PFSK-1 (cell line): ENCODE results near the gene GJB2.

ENCODE experiments used
- FOXP2 ChIP-seq: optimal IDR thresholded peaks from 2 replicates; pipeline ENCODE3; 2011; ENCODE audit warnings: borderline replicate concordance, control low read depth, inconsistent platforms; ENCODE audit not compliant: insufficient read depth; ENCODE audit errors: extremely low read length, extremely low read depth
- POLR2AphosphoS5 ChIP-seq: IDR thresholded peaks from 2 replicates; pipeline ENCODE4 v1.6.1; 2012; ENCODE audit warnings: low read depth, mild to moderate bottlenecking, control low read depth, low read length, moderate library complexity
- REST ChIP-seq, 2 experiments: IDR thresholded peaks; 2 replicates each; pipeline versions ENCODE4 v1.6.1 to v1.8.0; 2011 to 2012; ENCODE audit warnings: low read depth in 2 of 2, low read length in 2 of 2, control low read depth in 1 of 2, inconsistent platforms in 1 of 2, mild to moderate bottlenecking in 1 of 2, moderate library complexity in 1 of 2; ENCODE audit not compliant: insufficient read depth in 1 of 2
- SIN3A ChIP-seq: IDR thresholded peaks from 2 replicates; pipeline ENCODE4 v1.6.1; 2012; ENCODE audit warnings: mild to moderate bottlenecking, low read length, moderate library complexity, borderline replicate concordance; ENCODE audit not compliant: insufficient read depth
- TAF1 ChIP-seq: IDR thresholded peaks from 2 replicates; pipeline ENCODE4 v1.6.1; 2012; ENCODE audit warnings: low read length, control low read depth, borderline replicate concordance; ENCODE audit not compliant: insufficient read depth

Gene GJB2

GRCh38 chr13:20231839-20232555, 39.3 kb upstream of the GJB2 start, which contains the start of gene GJB6:
TSS of gene GJB6 (minus strand) at chr13:20232319. CDS start at chr13:20223480, 8,839 bp downstream.
- TF ChIP-seq POLR2AphosphoS5 (no peak), SIN3A (no peak), FOXP2 (no peak), REST (IDR thresholded peaks at IDR 0.05; ENCODE audit: insufficient read depth in 1 of 2, low read depth in 2 of 2, low read length in 2 of 2) (no peak), TAF1 (no peak)

DNA sequence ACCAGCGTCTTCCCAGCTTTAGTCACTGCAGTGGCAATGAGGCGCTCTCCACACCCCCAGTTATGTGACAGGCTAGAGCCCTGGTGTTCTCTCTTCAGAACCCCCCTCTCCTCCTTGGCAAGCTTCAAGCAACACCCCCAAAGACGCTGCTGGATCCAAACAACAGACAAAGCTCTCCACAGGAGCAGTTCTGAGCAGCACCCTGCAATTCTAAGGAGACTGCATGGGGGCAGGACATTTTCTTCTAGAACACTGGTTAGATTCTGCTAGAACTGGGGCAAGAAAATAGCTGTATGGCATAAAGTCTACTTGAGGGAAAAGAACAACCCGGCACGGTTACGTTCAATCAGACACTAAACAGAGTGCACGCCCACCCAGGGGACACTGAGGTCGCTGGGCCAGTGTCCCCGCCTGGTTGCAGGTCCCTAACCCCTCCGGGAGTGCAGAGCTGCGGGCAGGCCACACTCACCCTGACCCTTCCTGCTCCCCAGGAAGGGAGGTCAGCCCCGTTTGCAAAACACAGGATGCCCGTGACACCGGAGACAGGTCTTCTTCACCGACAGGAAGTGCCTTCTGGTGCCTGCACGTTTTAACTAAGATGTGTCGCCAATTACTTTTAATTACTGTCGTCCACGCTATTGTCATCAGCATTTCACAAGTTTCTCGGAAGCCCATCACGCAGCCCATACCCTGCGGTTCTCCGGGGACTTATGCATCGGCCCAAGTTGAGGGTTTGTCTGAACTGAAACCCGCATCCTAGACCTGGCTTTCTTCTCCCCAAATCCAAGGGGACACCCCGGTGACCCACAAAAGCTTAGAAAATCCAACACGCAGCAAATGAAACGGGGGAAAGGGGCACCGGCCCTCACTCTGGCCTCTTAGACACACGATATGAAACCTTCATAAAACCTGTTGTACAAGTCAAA, 38.4 kb upstream of the GJB2 start:
- no peak for TF ChIP-seq REST (IDR thresholded peaks at IDR 0.05; ENCODE audit: insufficient read depth in 1 of 2, low read depth in 2 of 2, low read length in 2 of 2)
- TF ChIP-seq TAF1, result no peak
- no peak for TF ChIP-seq FOXP2
- TF ChIP-seq POLR2AphosphoS5, result no peak
- no peak for TF ChIP-seq SIN3A

DNA sequence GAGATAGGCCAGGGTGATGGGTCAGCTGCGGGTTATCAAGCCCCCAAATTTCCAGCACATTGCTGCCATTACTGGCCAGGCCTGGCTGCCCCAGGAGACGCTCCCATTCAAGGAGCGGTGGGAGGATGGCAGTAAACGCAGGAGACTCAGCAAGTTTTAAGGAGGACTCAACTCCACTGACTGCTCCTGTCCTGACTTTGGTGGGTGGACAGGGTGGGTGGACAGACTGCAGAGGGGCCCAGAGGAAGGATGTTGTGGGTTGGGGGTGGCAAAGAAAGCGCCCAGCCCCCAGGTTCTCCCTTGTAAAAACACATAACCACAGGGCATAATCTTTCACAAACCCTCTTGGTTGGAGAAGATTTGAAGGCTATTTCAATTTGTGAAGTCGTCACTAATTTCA, 35.0 kb upstream of the GJB2 start:
- TF ChIP-seq TAF1 (no peak), POLR2AphosphoS5 (no peak), SIN3A (no peak), REST (IDR thresholded peaks at IDR 0.05; ENCODE audit: insufficient read depth in 1 of 2, low read depth in 2 of 2, low read length in 2 of 2) (no peak), FOXP2 (no peak)

GRCh38 chr13:20227288-20227687, 34.5 kb upstream of the GJB2 start:
- no peak for TF ChIP-seq POLR2AphosphoS5
- TF ChIP-seq REST (IDR thresholded peaks at IDR 0.05; ENCODE audit: insufficient read depth in 1 of 2, low read depth in 2 of 2, low read length in 2 of 2), result no peak
- TF ChIP-seq FOXP2, result no peak
- TF ChIP-seq SIN3A, result no peak
